ENCODE results near the gene GGT6. TPM values are rescaled to one million over a fixed set of nuclear protein-coding genes. Genes with fewer than 3 reads are reported as not detected.
A peak's percentile ranks its signal among the peaks of the same experiment; 100 is the strongest.

GGT6 gene
- polyA plus RNA-seq, 2 of the 4 experiments (the other 2 are of a cell fraction): not detected

- CTCF ChIA-PET: interaction anchor here (1.1 to 3.6 kb wide), 6 partner anchors 14 to 119 kb away, joined by 3 to 25 read pairs (median 4); no protein-coding TSS in a partner anchor
- DNase-seq (ENCODE audit: low read depth in 1 of 2, low spot score in 1 of 2) (no peak), FAIRE-seq (no peak)
Observed at GRCh38 chr17:4539025-4539424, 21.4 kb downstream of the GGT6 start.

DNA sequence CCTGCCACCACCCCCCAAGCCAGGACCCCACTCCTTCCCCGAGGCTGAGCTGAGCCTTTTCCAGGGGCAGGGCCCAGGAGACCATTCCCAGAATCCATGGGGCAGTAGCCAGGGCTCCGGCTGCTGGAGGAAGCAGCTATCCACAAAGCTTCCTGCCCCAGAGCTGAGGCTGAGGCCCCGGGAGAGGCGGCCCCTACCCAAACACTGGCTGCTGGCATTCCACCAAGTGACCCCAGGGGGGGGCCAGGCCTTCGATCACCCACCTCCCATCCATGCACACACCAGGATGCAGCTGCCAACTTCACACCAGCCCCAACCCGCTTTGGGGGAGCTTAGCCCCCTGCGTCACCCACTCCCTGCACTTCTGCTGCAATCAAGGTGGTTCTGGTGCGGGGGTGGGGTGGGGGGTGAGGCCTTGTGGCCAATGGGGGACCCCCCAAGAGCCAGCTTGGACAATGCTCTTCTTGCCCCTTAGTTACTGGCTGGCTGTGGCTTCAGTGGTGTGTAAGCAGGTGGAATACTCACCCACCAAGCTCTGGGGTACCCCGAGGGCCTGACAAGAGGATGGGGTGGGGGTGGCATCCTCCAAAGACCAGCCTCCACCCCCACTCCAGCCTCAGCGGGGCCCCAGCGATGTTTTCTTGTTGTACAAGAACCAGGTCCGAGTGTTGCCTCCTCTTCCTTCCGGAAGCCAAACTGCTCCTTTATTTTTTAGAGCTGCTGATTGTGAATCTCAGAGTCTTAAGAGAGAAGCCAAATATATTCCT lies 22.0 kb downstream of the GGT6 start:
- DNase-seq (ENCODE audit: low read depth in 1 of 2, low spot score in 1 of 2): no peak
- Histone ChIP-seq H3K9me3 (no peaks in the 10 kb centered on the region), H3K4me2 (no peak overlapping the region), H3K27ac (no peak overlapping the region), H3K4me1 (peaks cover 19% of the 10 kb centered on the region), H3K4me3 (no peak overlapping the region)
- no peak for ATAC-seq
- ChIA-PET POLR2A (interaction anchor here (2.1 kb wide), 1 partner anchor 17 kb away, joined by 8 read pairs; the partner anchor contains the start of gene MYBBP1A), CTCF (interaction anchor here (0.7 to 3.6 kb wide), 7 partner anchors 12 to 121 kb away, joined by 3 to 25 read pairs (median 4); no protein-coding TSS in a partner anchor)
- TF ChIP-seq RNF2 (IDR thresholded peaks at IDR 0.05; ENCODE audit: borderline replicate concordance, low read depth) (no peak), ELK1 (IDR thresholded peaks at IDR 0.05; ENCODE audit: low read depth, low read length) (no peak), JUN (IDR thresholded peaks at IDR 0.05) (no peak; a peak in 1 of 5 replicates), ZNF302 (CRISPR knock-in tag; IDR thresholded peaks at IDR 0.05) (no peak), CBX2 (IDR thresholded peaks at IDR 0.05; ENCODE audit: borderline replicate concordance, low read depth) (no peak), CHD2 (IDR thresholded peaks at IDR 0.05; ENCODE audit: low read length, partially characterized antibody) (no peak), ATOH8 (CRISPR knock-in tag; IDR thresholded peaks at IDR 0.05; ENCODE audit: low read depth) (no peak), EHF (CRISPR knock-in tag; IDR thresholded peaks at IDR 0.05) (no peak), HDAC2 (IDR thresholded peaks at IDR 0.05) (no peak), NFE2L2 (conservative IDR thresholded peaks at IDR 0.05; ENCODE audit: low read length) (no peak), EHMT2 (IDR thresholded peaks at IDR 0.05; ENCODE audit: low read depth) (no peak)
- TF ChIP-seq, protein P1, sequence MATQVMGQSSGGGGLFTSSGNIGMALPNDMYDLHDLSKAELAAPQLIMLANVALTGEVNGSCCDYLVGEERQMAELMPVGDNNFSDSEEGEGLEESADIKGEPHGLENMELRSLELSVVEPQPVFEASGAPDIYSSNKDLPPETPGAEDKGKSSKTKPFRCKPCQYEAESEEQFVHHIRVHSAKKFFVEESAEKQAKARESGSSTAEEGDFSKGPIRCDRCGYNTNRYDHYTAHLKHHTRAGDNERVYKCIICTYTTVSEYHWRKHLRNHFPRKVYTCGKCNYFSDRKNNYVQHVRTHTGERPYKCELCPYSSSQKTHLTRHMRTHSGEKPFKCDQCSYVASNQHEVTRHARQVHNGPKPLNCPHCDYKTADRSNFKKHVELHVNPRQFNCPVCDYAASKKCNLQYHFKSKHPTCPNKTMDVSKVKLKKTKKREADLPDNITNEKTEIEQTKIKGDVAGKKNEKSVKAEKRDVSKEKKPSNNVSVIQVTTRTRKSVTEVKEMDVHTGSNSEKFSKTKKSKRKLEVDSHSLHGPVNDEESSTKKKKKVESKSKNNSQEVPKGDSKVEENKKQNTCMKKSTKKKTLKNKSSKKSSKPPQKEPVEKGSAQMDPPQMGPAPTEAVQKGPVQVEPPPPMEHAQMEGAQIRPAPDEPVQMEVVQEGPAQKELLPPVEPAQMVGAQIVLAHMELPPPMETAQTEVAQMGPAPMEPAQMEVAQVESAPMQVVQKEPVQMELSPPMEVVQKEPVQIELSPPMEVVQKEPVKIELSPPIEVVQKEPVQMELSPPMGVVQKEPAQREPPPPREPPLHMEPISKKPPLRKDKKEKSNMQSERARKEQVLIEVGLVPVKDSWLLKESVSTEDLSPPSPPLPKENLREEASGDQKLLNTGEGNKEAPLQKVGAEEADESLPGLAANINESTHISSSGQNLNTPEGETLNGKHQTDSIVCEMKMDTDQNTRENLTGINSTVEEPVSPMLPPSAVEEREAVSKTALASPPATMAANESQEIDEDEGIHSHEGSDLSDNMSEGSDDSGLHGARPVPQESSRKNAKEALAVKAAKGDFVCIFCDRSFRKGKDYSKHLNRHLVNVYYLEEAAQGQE (IDR thresholded peaks at IDR 0.05): no peak
- 90% methylated on average over 11 of the region's 13 CpGs for WGBS (ENCODE audit: missing lambda C conversion rate)
- no peak for FAIRE-seq

More at GRCh38 chr17:4539025-4539424, 21.4 kb downstream of the GGT6 start:
- Histone ChIP-seq H3K27ac (no peak overlapping the region), H3K4me2 (no peak overlapping the region), H3K9me3 (no peaks in the 10 kb centered on the region), H3K4me3 (no peak overlapping the region), H3K4me1 (peaks cover 13% of the 10 kb centered on the region)
- POLR2A ChIA-PET: interaction anchor here (2.1 kb wide), 1 partner anchor 16 kb away, joined by 8 read pairs; the partner anchor contains the start of gene MYBBP1A
- TF ChIP-seq NFE2L2 (conservative IDR thresholded peaks at IDR 0.05; ENCODE audit: low read length): no peak
- WGBS (ENCODE audit: missing lambda C conversion rate): 84% methylated on average over 8 of the region's 8 CpGs
- no peak for ATAC-seq

GRCh38 chr17:4537451-4538235 lies 22.7 kb downstream of the GGT6 start:
- FAIRE-seq (no peak), DNase-seq (ENCODE audit: low read depth in 1 of 2, low spot score in 1 of 2) (no peak), ATAC-seq (no peak)
- 84% methylated on average over 11 of the region's 19 CpGs for WGBS (ENCODE audit: missing lambda C conversion rate)
- peaks cover 20% of the 10 kb centered on the region for H3K4me1 ChIP-seq
- no peak overlapping the region for H3K4me3 ChIP-seq
- no peak overlapping the region for H3K4me2 ChIP-seq
- no peak overlapping the region for H3K27ac ChIP-seq
- CTCF ChIA-PET: interaction anchor here (0.7 to 3.6 kb wide), 8 partner anchors 11 to 120 kb away, joined by 3 to 25 read pairs (median 4); no protein-coding TSS in a partner anchor
- POLR2A ChIA-PET: interaction anchor here (1.3 to 2.1 kb wide), 2 partner anchors 9 to 18 kb away, joined by 3 to 8 read pairs; partner anchors contain the start of gene MYBBP1A
- no peaks in the 10 kb centered on the region for H3K9me3 ChIP-seq
- TF ChIP-seq ZNF302 (CRISPR knock-in tag; IDR thresholded peaks at IDR 0.05): no peak
- TF ChIP-seq JUN (IDR thresholded peaks at IDR 0.05): 0 out of 5 replicates have a peak, but pooled peaks of 1 of the 2 experiments have one; percentile 9
